GM19324 (cell line): Measurements from ENCODE around the gene EDEM3.

ENCODE experiments used
- ATAC-seq: cut with Tn5 transposase; IDR thresholded peaks from one replicate; pipeline ENCODE4 v1.9.1; 2021; ENCODE audit warnings: mild to moderate bottlenecking, moderate library complexity; ENCODE audit not compliant: unreplicated experiment, low FRiP score

The EDEM3 gene

DNA sequence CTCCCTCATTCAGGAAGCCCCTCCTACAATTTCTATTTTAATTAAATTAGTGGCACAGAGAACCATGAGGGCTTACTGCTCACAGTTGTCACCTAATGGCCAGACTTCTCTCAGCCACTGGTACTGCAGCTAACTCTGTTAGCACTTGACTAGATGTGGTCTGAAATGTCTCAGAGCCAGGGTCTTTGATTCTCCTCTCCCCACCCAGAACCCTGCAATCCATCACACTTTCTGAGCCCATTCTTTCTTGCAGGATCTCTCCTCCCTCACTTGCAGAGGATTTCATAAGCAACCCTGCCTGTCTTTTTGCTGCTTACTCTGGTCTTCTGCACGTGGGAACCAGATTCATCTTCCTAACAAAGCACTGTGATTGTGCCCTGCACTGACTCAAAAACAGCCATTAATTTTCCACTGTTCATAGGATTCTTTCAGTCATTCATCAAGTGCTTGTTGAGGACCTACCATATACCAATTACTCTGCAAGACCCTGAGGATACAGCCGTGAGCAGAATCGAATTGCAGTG lies 108.4 kb downstream of the EDEM3 start:
- ATAC-seq = no peak

DNA sequence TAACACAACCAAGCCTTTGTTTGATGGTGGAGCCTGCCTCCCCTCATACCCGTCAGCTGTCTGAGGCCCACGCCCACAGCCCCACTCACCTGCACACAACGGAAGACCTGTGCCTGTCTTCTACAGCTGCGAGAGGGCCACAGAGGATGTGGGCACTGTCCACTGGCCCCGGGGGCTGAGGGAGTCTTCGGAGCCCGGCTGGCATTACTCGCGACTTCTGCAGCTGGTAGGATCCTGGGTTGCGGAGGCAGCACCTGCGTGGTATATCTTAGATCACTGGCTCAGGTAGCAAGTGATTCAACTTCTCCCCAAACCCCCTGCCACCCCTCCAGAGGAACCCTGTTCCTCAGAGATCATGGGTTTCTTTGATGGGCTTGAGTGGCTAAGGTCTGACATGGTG lies 109.9 kb downstream of the EDEM3 start:
- ATAC-seq = no peak

DNA sequence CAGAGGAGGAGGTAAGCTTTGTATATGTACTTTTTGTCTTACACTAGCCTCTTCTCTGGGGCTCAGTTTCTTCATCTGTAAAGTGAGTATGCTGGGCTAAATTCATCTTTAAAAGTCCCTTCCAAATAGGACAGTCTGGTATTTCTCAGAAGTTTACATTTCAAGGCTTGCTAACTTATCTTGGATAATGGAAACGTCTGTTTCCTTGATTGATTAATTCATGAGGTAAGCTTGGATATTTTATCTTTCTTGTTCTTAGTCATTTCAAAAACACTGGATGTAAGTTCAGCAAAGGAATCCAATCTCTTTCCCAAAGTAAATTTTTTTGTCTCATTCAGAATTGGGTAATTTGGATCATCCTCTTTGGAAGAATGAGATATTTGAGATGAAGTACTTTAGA lies 111.0 kb downstream of the EDEM3 start:
- ATAC-seq = no peak

DNA sequence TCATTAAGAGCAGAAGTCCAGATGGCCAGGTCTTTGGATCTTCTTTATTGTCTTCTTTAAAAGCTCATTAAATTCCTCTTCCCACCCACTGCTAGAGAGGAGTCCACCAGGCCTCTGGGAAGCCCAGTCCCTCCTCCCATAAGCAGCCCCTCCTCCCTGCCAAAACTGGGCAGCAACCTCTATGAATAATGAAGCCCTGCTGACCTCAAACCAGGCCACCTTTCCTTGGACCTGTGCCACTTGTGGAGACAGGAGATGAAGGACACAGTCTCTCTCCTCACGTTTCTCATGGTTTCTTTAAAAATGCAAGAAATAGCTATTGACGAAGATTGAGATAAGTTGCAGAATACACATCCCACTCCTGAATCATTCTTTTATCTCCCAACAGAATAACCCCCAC lies 112.8 kb downstream of the EDEM3 start:
- ATAC-seq = no peak

DNA sequence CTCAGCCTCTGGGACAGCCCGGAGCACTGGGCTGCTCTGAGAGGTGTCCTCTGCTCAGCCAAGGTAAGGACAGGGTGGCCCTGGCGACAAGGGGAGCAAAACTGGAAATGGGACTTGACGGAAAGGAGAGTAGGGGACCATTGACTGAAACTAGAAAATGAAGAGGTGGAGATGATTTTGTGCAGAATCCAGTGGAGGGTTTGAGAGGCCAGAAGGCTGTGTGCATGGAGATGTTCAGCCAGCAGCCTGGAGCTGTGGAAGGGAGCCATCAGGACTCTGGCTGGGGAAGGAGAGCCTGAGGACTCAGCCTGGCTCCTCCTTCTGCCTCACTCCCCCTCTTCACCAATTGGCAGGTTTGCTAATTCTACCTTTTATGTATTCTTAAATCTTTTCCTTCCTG lies 114.2 kb downstream of the EDEM3 start:
- ATAC-seq = no peak
